Ectodermal cell (in vitro differentiated cells): ENCODE data around the gene TOR2A. TPM values are rescaled to one million over a fixed set of nuclear protein-coding genes. Genes with fewer than 3 reads are reported as not detected.
"Not testable (repeated sequence)": the region's sequence is repeated elsewhere in the genome, so short reads cannot be mapped to it uniquely, and the experiment has no call there.

ENCODE experiments used
- H3K27ac ChIP-seq: 2 replicates; pipeline ENCODE4 v1.7.0; 2013; ENCODE audit warnings: mild to moderate bottlenecking, low read depth, low read length; ENCODE audit not compliant: insufficient read depth, poor library complexity, severe bottlenecking
- H3K27me3 ChIP-seq: 2 replicates; pipeline ENCODE4 v1.7.0; 2013; ENCODE audit warnings: mild to moderate bottlenecking, low read length; ENCODE audit not compliant: insufficient read depth, control insufficient read depth, poor library complexity, severe bottlenecking
- H3K36me3 ChIP-seq: one replicate; pipeline ENCODE4 v1.7.0; 2013; ENCODE audit warnings: low read length; ENCODE audit not compliant: control insufficient read depth, insufficient read depth
- H3K4me1 ChIP-seq: one replicate; pipeline ENCODE4 v1.7.0; 2013; ENCODE audit warnings: low read length; ENCODE audit not compliant: control insufficient read depth, insufficient read depth
- H3K4me3 ChIP-seq: 2 replicates; pipeline ENCODE4 v1.7.0; 2013; ENCODE audit warnings: low read depth, low read length, control low read depth; ENCODE audit not compliant: insufficient read depth
- H3K9me3 ChIP-seq: 2 replicates; pipeline ENCODE4 v1.7.0; 2013; ENCODE audit warnings: mild to moderate bottlenecking, low read length, moderate library complexity; ENCODE audit not compliant: control insufficient read depth
- WGBS, 2 experiments: methylation state at CpG; one replicate each; pipeline ENCODE4 v1.1.7; 2013; ENCODE audit warnings: missing lambda C conversion rate in 2 of 2; 5-methylcytosine and 5-hydroxymethylcytosine counted together
- polyA plus RNA-seq, 4 experiments: library from polyadenylated mRNA; stranded (reverse); fragments of 50-300 nt; gene quantifications; one replicate each; pipeline ENCODE4 v1.2.3, GENCODE V29; 2013

The TOR2A gene
- polyA plus RNA-seq (2013, experiment 1 of 4), result 18.6 TPM
- polyA plus RNA-seq (2013, experiment 2 of 4), result 20.0 TPM
- 22.1 TPM for polyA plus RNA-seq (2013, experiment 3 of 4)
- polyA plus RNA-seq (2013, experiment 4 of 4), result 24.2 TPM

GRCh38 chr9:127734747-127735529 is at the start of gene TOR2A:
Gene TOR2A (minus strand): TSS chr9:127735294. CDS start chr9:127735270, 24 bp downstream.
- H3K9me3 ChIP-seq, result no peaks in the 10 kb centered on the region

GRCh38 chr9:127783111-127784008 is 48.3 kb upstream of the TOR2A start:
- H3K36me3 ChIP-seq, result peaks cover 11% of the 10 kb centered on the region
- H3K27ac ChIP-seq, result no peak overlapping the region

More at GRCh38 chr9:127734747-127735529, at the start of gene TOR2A:
- Histone ChIP-seq H3K27me3 (no peaks in the 10 kb centered on the region), H3K4me3 (peak within 1 kb of the TSS; percentile 70), H3K4me1 (peaks cover 4% of the 10 kb centered on the region), H3K27ac (peak within 1 kb of the TSS; percentile 82), H3K36me3 (no peaks in the 10 kb centered on the region)
- WGBS, 2 experiments, result 0% methylated on average over 76 of the region's 76 CpGs

GRCh38 chr9:127781806-127782205 is 46.7 kb upstream of the TOR2A start:
- no peaks in the 10 kb centered on the region for H3K27me3 ChIP-seq
- no peaks in the 10 kb centered on the region for H3K9me3 ChIP-seq
- WGBS, 2 experiments, result 95 to 96% methylated on average over 4 of the region's 4 CpGs
- no peak overlapping the region for H3K27ac ChIP-seq
- H3K36me3 ChIP-seq, result no peaks in the 10 kb centered on the region
- H3K4me3 ChIP-seq, result no peak overlapping the region
- H3K4me1 ChIP-seq, result peaks cover 12% of the 10 kb centered on the region

More at GRCh38 chr9:127783111-127784008, 48.3 kb upstream of the TOR2A start:
- 87 to 88% methylated on average over 20 of the region's 20 CpGs for WGBS, 2 experiments
- Histone ChIP-seq H3K4me3 (no peak overlapping the region), H3K27me3 (no peaks in the 10 kb centered on the region), H3K4me1 (peaks cover 17% of the 10 kb centered on the region), H3K9me3 (no peaks in the 10 kb centered on the region)

GRCh38 chr9:127780909-127781308 is 45.8 kb upstream of the TOR2A start:
- not testable (repeated sequence) for H3K4me3 ChIP-seq, H3K27ac ChIP-seq, H3K9me3 ChIP-seq, H3K36me3 ChIP-seq, H3K27me3 ChIP-seq
- H3K4me1 ChIP-seq, result peaks cover 16% of the 10 kb centered on the region
- WGBS, 2 experiments, result 93% methylated on average over 9 of the region's 9 CpGs

- H3K4me3 ChIP-seq, result no peak overlapping the region
- H3K27ac ChIP-seq, result no peak overlapping the region
- H3K4me1 ChIP-seq, result peaks cover 16% of the 10 kb centered on the region
- H3K36me3 ChIP-seq, result no peaks in the 10 kb centered on the region
- H3K9me3 ChIP-seq, result no peaks in the 10 kb centered on the region
- H3K27me3 ChIP-seq, result no peaks in the 10 kb centered on the region
- 72 to 74% methylated on average over 20 of the region's 20 CpGs for WGBS, 2 experiments
Observed at GRCh38 chr9:127780126-127780885, 45.2 kb upstream of the TOR2A start.

- Histone ChIP-seq H3K36me3 (no peaks in the 10 kb centered on the region), H3K4me1 (peaks cover 16% of the 10 kb centered on the region), H3K27ac (no peak overlapping the region), H3K4me3 (no peak overlapping the region), H3K9me3 (no peaks in the 10 kb centered on the region), H3K27me3 (no peaks in the 10 kb centered on the region)
- 88 to 89% methylated on average over 17 of the region's 17 CpGs for WGBS, 2 experiments
Observed at GRCh38 chr9:127779136-127779981, 44.3 kb upstream of the TOR2A start.

GRCh38 chr9:127778280-127779135 is 43.4 kb upstream of the TOR2A start, which contains the start of gene SH2D3C:
Gene SH2D3C (minus strand): TSS chr9:127778666. CDS start chr9:127778627, 39 bp downstream.
- whole genome bisulfite sequencing, 2 experiments, result 81 to 83% methylated on average over 13 of the region's 13 CpGs
- Histone ChIP-seq H3K4me3 (no peak within 1 kb of the TSS), H3K27me3 (no peaks in the 10 kb centered on the region), H3K4me1 (peaks cover 16% of the 10 kb centered on the region), H3K36me3 (no peaks in the 10 kb centered on the region), H3K27ac (no peak within 1 kb of the TSS), H3K9me3 (no peaks in the 10 kb centered on the region)

- WGBS, 2 experiments, result 94 to 95% methylated on average over 16 to 18 of the region's 18 CpGs
Observed at GRCh38 chr9:127777368-127777980, 42.4 kb upstream of the TOR2A start.

More at GRCh38 chr9:127777368-127777980, 42.4 kb upstream of the TOR2A start:
- Histone ChIP-seq H3K27ac (no peak overlapping the region), H3K27me3 (no peaks in the 10 kb centered on the region), H3K4me1 (peaks cover 16% of the 10 kb centered on the region), H3K4me3 (no peak overlapping the region), H3K9me3 (no peaks in the 10 kb centered on the region), H3K36me3 (no peaks in the 10 kb centered on the region)
